ENCODE results near the gene SBF1. TPM values are rescaled to one million over a fixed set of nuclear protein-coding genes. Genes with fewer than 3 reads are reported as not detected.

SBF1 gene
- total RNA-seq, 4 donors from 2014 or later, result 80.0 to 227 (median 128) TPM

- no peak overlapping the region for H3K4me3 ChIP-seq (replicated peaks in 1 of 3)
- H3K4me1 ChIP-seq, result peaks cover 40 to 61% of the 10 kb centered on the region in 2 donors
- H3K9me3 ChIP-seq, result no peaks in the 10 kb centered on the region
- no peak for TF ChIP-seq CTCF (IDR thresholded peaks at IDR 0.05)
- TF ChIP-seq POLR2A (IDR thresholded peaks at IDR 0.05), result no peak
- DNase-seq, result no peak
- intact Hi-C loops (cut with DNase I), result no loop called here
- H3K36me3 ChIP-seq, result no peaks in the 10 kb centered on the region
- no peaks in the 10 kb centered on the region for H3K27me3 ChIP-seq
- H3K27ac ChIP-seq, result peak overlapping the region; percentile 80 to 92 (median 86)
- 66 to 83% methylated on average over 4 to 22 of the region's 23 CpGs for WGBS, 2 donors
Observed at GRCh38 chr22:50487290-50488005, 12.6 kb upstream of the SBF1 start.

GRCh38 chr22:50486561-50487289 lies 11.9 kb upstream of the SBF1 start, which contains the start of gene MIOX:
Gene MIOX, plus strand, starts transcription at chr22:50486859. Its CDS starts 39 bp downstream, at chr22:50486898.
- peaks cover 47 to 68% of the 10 kb centered on the region in 2 donors for H3K4me1 ChIP-seq
- H3K27me3 ChIP-seq, result no peaks in the 10 kb centered on the region
- peak; percentile 75 to 87 for DNase-seq
- intact Hi-C loops (cut with DNase I), result no loop called here
- H3K4me3 ChIP-seq (replicated peaks in 1 of 3), result no peak within 1 kb of the TSS
- 20 to 40% methylated on average over 6 to 7 of the region's 23 CpGs for WGBS, 2 donors
- no peaks in the 10 kb centered on the region for H3K9me3 ChIP-seq
- TF ChIP-seq POLR2A (IDR thresholded peaks at IDR 0.05) (peak in 1 of 2 donors; percentile 37), CTCF (IDR thresholded peaks at IDR 0.05) (no peak)
- H3K36me3 ChIP-seq, result no peaks in the 10 kb centered on the region
- H3K27ac ChIP-seq, result peak within 1 kb of the TSS; percentile 80 to 92 (median 86)

- DNase-seq, result peak; percentile 89 to 90
- Histone ChIP-seq H3K27me3 (no peaks in the 10 kb centered on the region), H3K9me3 (no peaks in the 10 kb centered on the region), H3K27ac (peak overlapping the region; percentile 80 to 92 (median 86)), H3K4me3 (replicated peaks in 1 of 3) (no peak overlapping the region), H3K36me3 (no peaks in the 10 kb centered on the region), H3K4me1 (peaks cover 48 to 73% of the 10 kb centered on the region in 2 donors)
- WGBS, 2 donors, result 57 to 61% methylated on average over 25 to 28 of the region's 29 CpGs
- TF ChIP-seq CTCF (IDR thresholded peaks at IDR 0.05) (no peak), POLR2A (IDR thresholded peaks at IDR 0.05) (no peak)
- intact Hi-C loops (cut with DNase I), result no loop called here
Observed at GRCh38 chr22:50485221-50486131, 10.6 kb upstream of the SBF1 start.

- peaks cover 57 to 77% of the 10 kb centered on the region in 2 donors for H3K4me1 ChIP-seq
- no peak overlapping the region for H3K4me3 ChIP-seq (replicated peaks in 1 of 3)
- WGBS, 2 donors, result 33 to 67% methylated on average over 6 to 22 of the region's 31 CpGs
- DNase-seq, result peak; percentile 96 to 98
- no peaks in the 10 kb centered on the region for H3K9me3 ChIP-seq
- H3K27me3 ChIP-seq, result no peaks in the 10 kb centered on the region
- peak overlapping the region; percentile 80 to 92 (median 86) for H3K27ac ChIP-seq
- H3K36me3 ChIP-seq, result no peaks in the 10 kb centered on the region
- intact Hi-C loops (cut with DNase I), result no loop called here
- TF ChIP-seq CTCF (IDR thresholded peaks at IDR 0.05) (peak in 3 of 6 experiments; percentile 12 to 36 (median 30)), POLR2A (IDR thresholded peaks at IDR 0.05) (peak in 1 of 2 donors; percentile 77)
Observed at GRCh38 chr22:50483977-50484853, 9.4 kb upstream of the SBF1 start.
